Measurements from ENCODE around the gene LDLRAD3.
A peak's percentile ranks its signal among the peaks of the same experiment; 100 is the strongest.

The LDLRAD3 gene, protein sequence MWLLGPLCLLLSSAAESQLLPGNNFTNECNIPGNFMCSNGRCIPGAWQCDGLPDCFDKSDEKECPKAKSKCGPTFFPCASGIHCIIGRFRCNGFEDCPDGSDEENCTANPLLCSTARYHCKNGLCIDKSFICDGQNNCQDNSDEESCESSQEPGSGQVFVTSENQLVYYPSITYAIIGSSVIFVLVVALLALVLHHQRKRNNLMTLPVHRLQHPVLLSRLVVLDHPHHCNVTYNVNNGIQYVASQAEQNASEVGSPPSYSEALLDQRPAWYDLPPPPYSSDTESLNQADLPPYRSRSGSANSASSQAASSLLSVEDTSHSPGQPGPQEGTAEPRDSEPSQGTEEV

DNA sequence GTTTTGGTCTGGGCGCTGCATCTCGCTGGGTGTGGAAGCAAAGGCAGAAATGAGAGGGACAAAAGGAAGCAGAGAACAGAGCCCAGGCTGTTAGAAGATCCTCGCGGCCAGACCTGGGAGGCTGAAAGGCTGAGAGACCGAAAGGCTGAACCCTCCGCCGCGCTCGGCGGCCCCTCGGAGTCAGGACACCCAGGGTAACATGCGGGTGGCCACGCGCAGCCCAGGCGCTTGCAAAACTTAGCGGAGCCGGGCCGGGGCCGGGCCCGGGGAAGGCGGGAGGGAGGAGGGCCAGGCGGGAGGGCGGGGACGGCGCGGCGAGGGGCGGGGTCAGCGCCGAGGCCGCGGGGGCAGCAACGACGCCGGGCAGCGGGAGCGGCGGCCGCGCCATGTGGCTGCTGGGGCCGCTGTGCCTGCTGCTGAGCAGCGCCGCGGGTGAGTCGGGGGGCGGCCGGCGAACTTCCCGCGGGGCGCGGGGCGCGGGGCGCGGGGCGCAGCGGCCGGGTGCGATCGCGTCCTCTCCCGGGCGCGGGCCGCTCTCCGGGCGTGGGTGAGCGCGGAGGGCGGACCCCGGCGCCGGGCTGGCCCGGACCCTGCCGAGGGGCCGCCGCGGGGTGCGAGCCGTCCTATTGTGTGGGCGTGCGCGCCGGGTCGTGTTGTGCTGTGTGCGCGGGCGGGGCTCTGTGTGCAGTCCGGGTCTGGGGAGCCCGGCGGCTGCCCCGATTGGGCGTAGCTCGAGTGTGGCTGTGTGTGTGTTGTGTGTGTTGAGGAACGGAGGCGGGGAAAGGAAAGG lies at the start of gene LDLRAD3:
LDLRAD3 (plus strand) TSS at position 350 of the 790 bp plus-strand sequence; CDS start at position 387, 37 bp downstream.
- peak within 1 kb of the TSS; percentile 75 for H3K4me3 ChIP-seq (ENCODE audit: low read length)
- peak; percentile 75 for DNase-seq (ENCODE audit: low read depth)
- TF ChIP-seq, protein P1, sequence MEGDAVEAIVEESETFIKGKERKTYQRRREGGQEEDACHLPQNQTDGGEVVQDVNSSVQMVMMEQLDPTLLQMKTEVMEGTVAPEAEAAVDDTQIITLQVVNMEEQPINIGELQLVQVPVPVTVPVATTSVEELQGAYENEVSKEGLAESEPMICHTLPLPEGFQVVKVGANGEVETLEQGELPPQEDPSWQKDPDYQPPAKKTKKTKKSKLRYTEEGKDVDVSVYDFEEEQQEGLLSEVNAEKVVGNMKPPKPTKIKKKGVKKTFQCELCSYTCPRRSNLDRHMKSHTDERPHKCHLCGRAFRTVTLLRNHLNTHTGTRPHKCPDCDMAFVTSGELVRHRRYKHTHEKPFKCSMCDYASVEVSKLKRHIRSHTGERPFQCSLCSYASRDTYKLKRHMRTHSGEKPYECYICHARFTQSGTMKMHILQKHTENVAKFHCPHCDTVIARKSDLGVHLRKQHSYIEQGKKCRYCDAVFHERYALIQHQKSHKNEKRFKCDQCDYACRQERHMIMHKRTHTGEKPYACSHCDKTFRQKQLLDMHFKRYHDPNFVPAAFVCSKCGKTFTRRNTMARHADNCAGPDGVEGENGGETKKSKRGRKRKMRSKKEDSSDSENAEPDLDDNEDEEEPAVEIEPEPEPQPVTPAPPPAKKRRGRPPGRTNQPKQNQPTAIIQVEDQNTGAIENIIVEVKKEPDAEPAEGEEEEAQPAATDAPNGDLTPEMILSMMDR (conservative IDR thresholded peaks at IDR 0.05; ENCODE audit: low read length) = no peak

DNA sequence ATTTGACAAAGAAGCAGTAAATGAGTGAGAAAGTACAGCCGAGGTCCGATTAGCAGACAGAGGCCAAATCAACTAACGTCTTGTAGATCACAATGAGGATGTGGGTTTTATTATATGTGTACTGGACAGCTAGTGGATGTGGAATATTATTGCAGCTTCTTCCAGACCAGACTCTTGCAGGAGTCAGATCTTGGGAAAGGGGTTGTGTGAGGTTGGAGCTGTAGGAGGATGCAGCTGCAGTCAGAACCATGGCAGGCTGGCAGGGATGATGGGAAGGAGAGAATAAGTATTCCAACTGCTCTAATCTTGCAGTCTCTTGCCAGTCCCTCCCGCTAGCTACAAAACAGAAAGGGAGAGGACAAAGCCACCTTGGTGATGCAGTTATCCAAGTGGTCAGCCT lies 46.8 kb upstream of the LDLRAD3 start:
- H3K4me3 ChIP-seq (ENCODE audit: low read length) = no peak overlapping the region
- TF ChIP-seq, protein P1 (conservative IDR thresholded peaks at IDR 0.05; ENCODE audit: low read length) = no peak
- DNase-seq (ENCODE audit: low read depth) = no peak

DNA sequence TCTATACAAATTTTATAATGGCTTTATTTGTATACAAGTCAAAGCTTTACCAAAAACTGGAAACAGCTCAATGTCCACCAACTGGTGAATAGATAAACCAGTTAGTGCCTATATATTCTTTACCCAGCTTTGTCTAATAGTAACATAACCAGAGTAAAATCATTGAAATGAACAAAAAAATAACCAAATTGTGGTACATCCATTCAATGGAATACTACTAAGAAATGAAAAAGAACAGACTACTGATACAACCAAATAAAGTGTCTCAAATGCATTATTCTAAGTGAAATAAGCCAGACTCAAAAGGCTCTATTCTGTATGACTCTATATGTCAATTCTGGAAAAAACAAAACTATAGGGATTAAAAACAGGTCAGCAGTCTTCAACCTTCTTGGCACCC lies 40.9 kb upstream of the LDLRAD3 start:
- no peak overlapping the region for H3K4me3 ChIP-seq (ENCODE audit: low read length)
- DNase-seq (ENCODE audit: low read depth) = no peak
- TF ChIP-seq, protein P1 (conservative IDR thresholded peaks at IDR 0.05; ENCODE audit: low read length) = no peak

DNA sequence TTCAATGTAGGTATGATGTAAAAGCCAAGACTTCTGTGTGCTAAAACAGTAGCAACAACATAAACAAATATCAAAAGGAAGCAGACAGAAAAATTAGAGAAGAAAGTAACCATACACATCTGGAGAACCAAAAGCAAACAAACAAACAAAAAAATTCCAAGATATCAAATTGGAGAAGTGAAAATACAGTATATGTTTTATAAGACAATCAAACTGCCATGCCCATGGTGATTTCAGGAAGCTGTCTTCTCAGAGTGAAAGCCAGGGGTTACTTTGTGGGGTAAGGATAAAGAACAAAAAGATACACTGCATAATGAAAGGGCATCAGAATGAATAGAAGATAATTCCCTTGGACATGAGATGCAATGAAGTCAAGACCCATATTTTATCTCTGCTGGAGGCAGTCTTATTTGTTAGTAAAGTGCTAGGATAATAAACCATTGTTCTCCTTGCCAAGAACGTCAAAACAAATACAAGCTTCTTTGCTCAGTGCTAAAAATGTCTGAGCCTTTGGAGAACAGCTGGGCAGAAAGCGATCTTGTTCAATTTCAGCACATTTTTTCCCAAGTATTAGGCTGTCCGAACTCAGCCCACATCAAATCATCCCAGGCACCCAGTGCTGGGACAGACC lies 38.1 kb upstream of the LDLRAD3 start:
- DNase-seq (ENCODE audit: low read depth) = no peak
- no peak overlapping the region for H3K4me3 ChIP-seq (ENCODE audit: low read length)
- TF ChIP-seq, protein P1 (conservative IDR thresholded peaks at IDR 0.05; ENCODE audit: low read length) = no peak

DNA sequence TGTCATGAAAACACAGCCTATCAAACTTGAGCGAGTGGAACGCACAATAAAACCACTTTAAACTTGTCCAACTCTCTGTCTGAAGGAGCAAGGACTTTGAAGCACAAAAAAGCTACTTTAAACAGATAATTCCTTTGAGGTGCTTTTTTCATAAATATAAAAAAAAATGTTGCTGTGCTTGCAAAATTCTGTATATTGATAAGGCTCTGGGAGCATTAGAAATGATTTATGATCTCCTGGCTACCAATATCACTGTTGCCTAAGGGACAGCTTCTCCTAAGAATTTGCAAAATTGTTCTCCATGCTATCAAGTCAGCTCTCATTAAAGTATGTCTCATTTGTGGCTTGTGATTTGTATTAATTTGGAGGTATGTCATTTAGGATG lies 37.6 kb upstream of the LDLRAD3 start:
- DNase-seq (ENCODE audit: low read depth) = no peak
- TF ChIP-seq, protein P1 (conservative IDR thresholded peaks at IDR 0.05; ENCODE audit: low read length) = no peak
- H3K4me3 ChIP-seq (ENCODE audit: low read length) = no peak overlapping the region

DNA sequence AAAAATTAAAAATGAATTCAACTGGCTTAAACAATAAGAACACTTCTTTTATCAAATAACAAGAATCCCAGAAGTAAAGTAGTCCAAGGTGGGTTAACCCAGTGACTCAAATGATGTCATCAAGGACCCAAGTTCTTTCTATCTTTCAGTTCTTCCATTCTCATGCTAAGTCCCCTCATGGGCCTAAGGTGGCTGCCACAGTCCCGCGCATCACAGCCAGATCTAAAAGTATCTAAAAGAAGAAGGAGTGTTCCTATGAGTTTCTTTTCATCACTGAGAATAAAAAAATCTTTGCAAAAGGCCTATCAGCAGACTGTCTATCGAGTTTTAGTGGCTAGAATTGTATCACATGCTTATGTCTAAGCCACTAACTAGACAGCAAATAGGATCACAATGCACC lies 37.2 kb upstream of the LDLRAD3 start:
- no peak overlapping the region for H3K4me3 ChIP-seq (ENCODE audit: low read length)
- DNase-seq (ENCODE audit: low read depth) = no peak
- TF ChIP-seq, protein P1 (conservative IDR thresholded peaks at IDR 0.05; ENCODE audit: low read length) = no peak
